PC-9 (cell line): ENCODE results near the gene ACYP2. TPM values are rescaled to one million over a fixed set of nuclear protein-coding genes. Genes with fewer than 3 reads are reported as not detected.

Experiments
- BruUV-seq: library from RNA; stranded (reverse); fragments of 400-500 nt; replicated peaks from 2 replicates; lab custom pipeline; 2021; lab: Mats Ljungman, UMichigan
- CTCF ChIA-PET: fragments of 300-600 bp; sonication (Branson Sonifier 250); formaldehyde crosslinking; loops from one replicate; lab custom pipeline; 2022; ENCODE audit warnings: antibody characterized with exemption; lab: Charles Lee
- POLR2A ChIA-PET: fragments of 300-600 bp; sonication (Branson Sonifier 250); formaldehyde crosslinking; loops from one replicate; lab custom pipeline; 2022; ENCODE audit warnings: antibody characterized with exemption; ENCODE audit not compliant: unreplicated experiment; lab: Charles Lee
- DNase-seq, 2 experiments: peaks; one replicate each; pipeline versions ENCODE4 v3.0.0 to v3.0.0-alpha.2; 2015 to 2022; ENCODE audit warnings: mixed read lengths in 1 of 2
- H2AFZ ChIP-seq: fragments of 200-600 bp; sonication (generic); 2 replicates; pipeline ENCODE4 v1.8.1; 2017; ENCODE audit warnings: antibody characterized with exemption
- H3F3A ChIP-seq: fragments of 200-600 bp; sonication (generic); 2 replicates; pipeline ENCODE4 v1.8.1; 2017; ENCODE audit warnings: antibody characterized with exemption, mild to moderate bottlenecking, low read depth; ENCODE audit not compliant: insufficient read depth
- H3K27ac ChIP-seq: fragments of 200-600 bp; sonication (generic); 2 replicates; pipeline ENCODE4 v1.6.1; 2016; ENCODE audit warnings: mixed run types
- H3K27me3 ChIP-seq: fragments of 200-600 bp; sonication (generic); 2 replicates; pipeline ENCODE4 v1.6.1; 2016; ENCODE audit warnings: low read depth, mixed run types; ENCODE audit not compliant: insufficient read depth
- H3K36me3 ChIP-seq: fragments of 200-600 bp; sonication (generic); 2 replicates; pipeline ENCODE4 v1.6.1; 2016; ENCODE audit warnings: low read depth, mixed run types
- H3K4me1 ChIP-seq: fragments of 200-600 bp; sonication (generic); replicated peaks from 2 replicates; pipeline ENCODE4 v1.6.1; 2016; ENCODE audit warnings: mixed run types; ENCODE audit not compliant: insufficient read depth
- H3K4me2 ChIP-seq: fragments of 200-600 bp; sonication (generic); 2 replicates; pipeline ENCODE4 v1.6.1; 2017; ENCODE audit warnings: mixed run types
- H3K4me3 ChIP-seq: fragments of 200-600 bp; sonication (generic); 2 replicates; pipeline ENCODE4 v1.6.1; 2016; ENCODE audit warnings: mixed run types
- H3K79me2 ChIP-seq: fragments of 200-600 bp; sonication (generic); 2 replicates; pipeline ENCODE4 v1.6.1; 2017; ENCODE audit warnings: low read depth, mixed run types
- H3K9me2 ChIP-seq: fragments of 200-600 bp; sonication (generic); 2 replicates; pipeline ENCODE4 v1.8.1; 2017; ENCODE audit warnings: mild to moderate bottlenecking; ENCODE audit not compliant: insufficient read depth
- H3K9me3 ChIP-seq: fragments of 200-600 bp; sonication (generic); 2 replicates; pipeline ENCODE4 v1.8.1; 2016; ENCODE audit warnings: low read depth; ENCODE audit not compliant: insufficient read depth
- H4K20me1 ChIP-seq: fragments of 200-600 bp; sonication (generic); 2 replicates; pipeline ENCODE4 v1.8.1; 2017; ENCODE audit not compliant: insufficient read depth
- EZH2 ChIP-seq: fragments of 200-600 bp; sonication (generic); IDR thresholded peaks from 2 replicates; pipeline ENCODE4 v1.8.0; 2017; ENCODE audit warnings: antibody characterized with exemption, low read depth
- intact Hi-C: fragments of 100-400 bp; cut with micrococcal nuclease; formaldehyde crosslinking; loops from one replicate; pipeline ENCODE4 v1.10.0; 2022; ENCODE audit not compliant: unreplicated experiment
- total RNA-seq: library from RNA; stranded (reverse); gene quantifications from 2 replicates; pipeline ENCODE4 v1.2.3, GENCODE V29; 2021
- TF ChIP-seq, protein P1 (sequence below): fragments of 200-600 bp; sonication (generic); conservative IDR thresholded peaks from 2 replicates; pipeline ENCODE4 v1.6.1; 2017; ENCODE audit warnings: mixed run types, antibody characterized with exemption, mild to moderate bottlenecking, moderate library complexity

ACYP2 gene
- total RNA-seq, 1 experiment from 2014 or later: 25.9 TPM

DNA sequence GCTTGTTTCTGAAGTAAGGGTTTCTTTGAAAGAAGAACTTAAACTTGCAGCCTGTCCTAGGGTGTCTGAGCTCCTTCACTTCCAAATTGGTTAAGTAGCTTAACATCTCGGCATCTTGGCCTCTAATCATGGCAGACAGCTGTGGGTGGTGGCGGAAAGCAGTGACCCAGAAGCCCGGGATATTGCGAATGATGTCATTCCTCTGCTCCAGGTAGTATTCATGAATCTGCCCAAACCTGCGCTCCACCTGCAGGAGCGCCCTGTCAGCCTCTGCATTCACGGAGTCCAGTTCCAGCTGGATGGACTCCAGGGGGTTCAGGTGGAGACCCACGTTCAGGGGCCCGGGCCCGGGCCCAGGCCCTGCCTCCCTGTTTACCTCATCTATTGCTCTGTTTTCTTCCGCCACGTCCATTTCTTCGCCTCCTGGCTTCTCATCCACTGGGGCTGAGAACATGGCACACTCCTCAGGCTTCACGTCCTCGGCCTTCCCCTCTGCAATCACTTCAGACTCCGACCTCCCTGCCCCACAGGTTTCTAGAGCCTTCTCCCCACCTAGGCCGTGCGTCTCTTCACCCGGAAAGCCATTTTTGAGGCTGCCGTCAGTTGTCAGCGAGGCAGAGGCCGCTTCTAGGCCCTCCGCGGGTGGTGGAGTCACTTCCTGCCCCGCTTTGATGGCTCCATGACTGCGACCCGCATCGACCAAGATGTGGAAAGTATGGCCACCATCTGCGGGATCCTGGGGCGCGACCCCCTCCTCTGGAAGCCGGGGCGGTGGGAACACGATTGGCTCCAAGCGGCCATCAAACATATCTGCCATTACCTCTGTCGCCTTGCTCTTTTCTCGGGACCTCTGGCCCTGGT is 140.0 kb downstream of the ACYP2 start:
- POLR2A ChIA-PET: no interaction called here
- TF ChIP-seq EZH2: no peak
- TF ChIP-seq, protein P1, sequence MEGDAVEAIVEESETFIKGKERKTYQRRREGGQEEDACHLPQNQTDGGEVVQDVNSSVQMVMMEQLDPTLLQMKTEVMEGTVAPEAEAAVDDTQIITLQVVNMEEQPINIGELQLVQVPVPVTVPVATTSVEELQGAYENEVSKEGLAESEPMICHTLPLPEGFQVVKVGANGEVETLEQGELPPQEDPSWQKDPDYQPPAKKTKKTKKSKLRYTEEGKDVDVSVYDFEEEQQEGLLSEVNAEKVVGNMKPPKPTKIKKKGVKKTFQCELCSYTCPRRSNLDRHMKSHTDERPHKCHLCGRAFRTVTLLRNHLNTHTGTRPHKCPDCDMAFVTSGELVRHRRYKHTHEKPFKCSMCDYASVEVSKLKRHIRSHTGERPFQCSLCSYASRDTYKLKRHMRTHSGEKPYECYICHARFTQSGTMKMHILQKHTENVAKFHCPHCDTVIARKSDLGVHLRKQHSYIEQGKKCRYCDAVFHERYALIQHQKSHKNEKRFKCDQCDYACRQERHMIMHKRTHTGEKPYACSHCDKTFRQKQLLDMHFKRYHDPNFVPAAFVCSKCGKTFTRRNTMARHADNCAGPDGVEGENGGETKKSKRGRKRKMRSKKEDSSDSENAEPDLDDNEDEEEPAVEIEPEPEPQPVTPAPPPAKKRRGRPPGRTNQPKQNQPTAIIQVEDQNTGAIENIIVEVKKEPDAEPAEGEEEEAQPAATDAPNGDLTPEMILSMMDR: no peak
- no peaks in the 10 kb centered on the region for H3K4me1 ChIP-seq
- H3F3A ChIP-seq: no peaks in the 10 kb centered on the region
- no peaks in the 10 kb centered on the region for H3K79me2 ChIP-seq
- H3K36me3 ChIP-seq: no peaks in the 10 kb centered on the region
- no peak overlapping the region for H3K4me3 ChIP-seq
- BruUV-seq: no TSS peak
- CTCF ChIA-PET: no interaction called here
- H3K27ac ChIP-seq: no peak overlapping the region
- DNase-seq: no peak
- no peaks in the 10 kb centered on the region for H3K9me3 ChIP-seq
- no peak overlapping the region for H3K4me2 ChIP-seq
- no peak overlapping the region for H2AFZ ChIP-seq
- H3K9me2 ChIP-seq: 0 out of 2 replicates have a peak, but pooled peaks cover 7% of the 10 kb centered on the region
- no peaks in the 10 kb centered on the region for H3K27me3 ChIP-seq
- H4K20me1 ChIP-seq: no peaks in the 10 kb centered on the region
- intact Hi-C loops: no loop called here

DNA sequence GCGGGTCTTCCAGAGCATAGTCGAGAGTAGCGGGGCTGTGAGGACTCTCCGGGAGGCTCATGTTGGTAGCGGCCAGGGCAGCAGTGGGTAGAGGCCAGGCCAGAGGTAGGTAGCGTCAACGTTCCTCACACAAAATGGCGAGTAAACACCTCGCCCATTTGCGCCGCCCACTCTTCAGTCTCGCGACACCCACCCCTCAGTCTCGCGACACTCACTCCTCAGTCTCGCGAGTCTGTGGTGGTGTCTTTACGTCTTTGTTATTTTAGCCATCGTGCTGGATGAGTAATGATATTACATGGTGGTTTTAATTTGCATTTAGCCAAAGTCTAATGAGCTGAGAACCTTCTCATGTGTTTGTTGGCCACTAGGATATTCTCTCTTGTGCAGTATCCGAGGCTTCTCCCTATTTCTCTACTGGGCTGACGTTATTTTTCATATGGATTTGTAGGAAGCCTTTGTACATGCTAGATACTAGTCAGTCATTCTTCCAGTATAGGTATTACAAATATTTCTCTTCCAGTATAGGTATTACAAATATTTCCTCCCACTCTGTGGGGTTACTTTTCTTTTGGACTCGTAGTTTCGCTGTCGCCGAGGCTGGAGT is 140.8 kb downstream of the ACYP2 start, which contains the start of gene TSPYL6:
Gene TSPYL6, minus strand, starts transcription at position 139 of the 604 bp plus-strand sequence. Its CDS starts 78 bp downstream, at position 61.
- POLR2A ChIA-PET: no interaction called here
- CTCF ChIA-PET: no interaction called here
- H3K36me3 ChIP-seq: no peaks in the 10 kb centered on the region

DNA sequence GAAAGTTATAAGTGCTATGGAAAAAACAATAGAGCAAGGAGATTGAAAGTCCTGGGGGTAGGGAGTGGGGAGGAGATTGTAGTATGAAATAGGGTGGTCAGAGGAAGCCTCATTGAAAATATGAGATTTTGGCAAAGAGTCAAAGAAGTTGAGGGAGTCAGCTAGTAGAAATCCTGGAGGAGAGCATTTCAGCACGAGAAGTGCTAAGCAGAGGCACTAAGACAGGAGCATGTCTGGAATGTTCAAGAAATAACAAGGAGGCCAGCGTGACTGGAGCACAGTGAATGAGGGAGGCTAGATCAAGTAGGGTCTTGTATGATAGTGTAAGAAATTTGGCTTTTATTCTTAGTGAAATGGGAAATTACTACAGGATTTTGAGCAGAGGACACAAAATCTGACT is 142.8 kb downstream of the ACYP2 start:
- no peak overlapping the region for H3K4me3 ChIP-seq
- H3K4me2 ChIP-seq: no peak overlapping the region
- POLR2A ChIA-PET: no interaction called here
- H3K79me2 ChIP-seq: no peaks in the 10 kb centered on the region
- H2AFZ ChIP-seq: no peak overlapping the region
- no peaks in the 10 kb centered on the region for H3K36me3 ChIP-seq
- no peaks in the 10 kb centered on the region for H4K20me1 ChIP-seq
- no peak for TF ChIP-seq EZH2
- TF ChIP-seq, protein P1: no peak
- no TSS peak for BruUV-seq
- no peak overlapping the region for H3K27ac ChIP-seq
- CTCF ChIA-PET: no interaction called here
- intact Hi-C loops: no loop called here
- no peaks in the 10 kb centered on the region for H3K27me3 ChIP-seq
- 0 out of 2 replicates have a peak, but pooled peaks cover 7% of the 10 kb centered on the region for H3K9me2 ChIP-seq
- DNase-seq: no peak
- H3F3A ChIP-seq: no peaks in the 10 kb centered on the region
- no peaks in the 10 kb centered on the region for H3K4me1 ChIP-seq
- no peaks in the 10 kb centered on the region for H3K9me3 ChIP-seq

More for the DNA sequence above, 140.8 kb downstream of the ACYP2 start, which contains the start of gene TSPYL6:
- no peak for DNase-seq
- Histone ChIP-seq H3K9me2 (0 out of 2 replicates have a peak, but pooled peaks cover 7% of the 10 kb centered on the region), H2AFZ (no peak within 1 kb of the TSS), H4K20me1 (no peaks in the 10 kb centered on the region), H3K4me3 (no peak within 1 kb of the TSS), H3K9me3 (no peaks in the 10 kb centered on the region), H3K4me1 (no peaks in the 10 kb centered on the region), H3K27ac (no peak within 1 kb of the TSS), H3K4me2 (no peak within 1 kb of the TSS), H3K27me3 (no peaks in the 10 kb centered on the region), H3K79me2 (no peaks in the 10 kb centered on the region), H3F3A (no peaks in the 10 kb centered on the region)
- TF ChIP-seq, protein P1: no peak
- TF ChIP-seq EZH2: no peak
- intact Hi-C loops: no loop called here
- no TSS peak for BruUV-seq
